ENCODE measurements around the gene ZNF337.
A peak's percentile ranks its signal among the peaks of the same experiment; 100 is the strongest.
"Not testable (repeated sequence)": the region's sequence is repeated elsewhere in the genome, so short reads cannot be mapped to it uniquely, and the experiment has no call there.

The ZNF337 gene

DNA sequence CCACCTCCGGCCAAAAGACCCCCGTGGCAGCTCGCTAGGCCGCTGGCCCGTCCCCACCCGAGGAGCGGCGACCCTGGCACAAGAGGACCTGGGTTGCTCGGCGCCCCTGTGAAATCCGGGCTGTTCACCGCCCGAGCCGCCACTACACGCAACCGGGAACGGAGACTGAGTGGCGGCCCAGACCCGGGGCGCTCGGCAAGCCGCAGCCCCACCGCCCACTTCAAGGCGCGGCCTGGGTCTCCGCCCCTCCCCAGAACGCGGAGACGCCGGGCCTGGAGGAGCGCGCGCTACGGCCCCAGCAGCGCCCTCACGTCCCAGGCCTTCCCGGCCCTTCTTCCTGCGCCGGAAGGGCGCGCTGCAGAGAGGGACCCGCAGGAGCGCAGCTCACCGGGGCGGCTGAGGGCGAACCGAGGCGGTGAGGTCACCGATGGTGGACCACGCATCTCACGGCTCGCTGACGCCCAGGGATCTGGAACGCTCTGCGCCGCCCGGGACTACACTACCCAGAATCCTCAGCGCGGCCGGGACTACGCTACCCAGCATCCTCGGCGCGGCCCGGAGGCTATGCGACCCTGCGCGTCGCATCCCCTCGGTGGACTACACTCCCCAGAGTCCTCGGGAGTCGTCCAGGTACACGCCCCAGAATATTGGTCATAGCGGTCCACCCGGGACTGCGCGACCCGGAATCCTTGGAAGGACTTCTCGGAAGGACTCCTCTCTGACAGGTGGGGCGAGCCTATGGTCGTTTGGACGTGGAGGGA lies at the start of gene ZNF337:
Gene ZNF337, minus strand, starts transcription at position 483 of the 761 bp plus-strand sequence. CDS start 10,436 bp downstream, outside the sequence.
- DNase-seq (ENCODE audit: low read depth in 1 of 2, low spot score in 1 of 2) = peak; percentile 91 to 92

DNA sequence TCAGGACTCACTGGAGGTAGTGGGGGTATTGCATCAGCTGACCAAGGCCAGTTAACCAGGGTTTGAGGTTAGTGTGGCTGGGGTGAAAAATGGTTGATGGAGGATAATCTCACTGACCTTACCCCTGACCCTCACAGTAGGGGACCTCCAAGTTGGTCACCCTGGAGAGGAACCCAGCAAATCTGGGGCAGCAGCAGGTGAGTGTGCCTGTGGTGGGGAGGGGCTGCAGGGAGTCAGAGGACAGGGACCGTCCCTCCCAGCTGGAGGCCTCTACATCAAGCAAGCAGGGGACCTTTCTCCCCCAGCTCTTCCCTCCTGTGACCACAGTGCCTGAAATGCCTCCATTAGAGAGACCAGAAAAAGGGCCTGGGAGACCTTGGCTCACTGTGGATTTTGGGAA lies 49.1 kb upstream of the ZNF337 start:
- no peak for DNase-seq (ENCODE audit: low read depth in 1 of 2, low spot score in 1 of 2)

DNA sequence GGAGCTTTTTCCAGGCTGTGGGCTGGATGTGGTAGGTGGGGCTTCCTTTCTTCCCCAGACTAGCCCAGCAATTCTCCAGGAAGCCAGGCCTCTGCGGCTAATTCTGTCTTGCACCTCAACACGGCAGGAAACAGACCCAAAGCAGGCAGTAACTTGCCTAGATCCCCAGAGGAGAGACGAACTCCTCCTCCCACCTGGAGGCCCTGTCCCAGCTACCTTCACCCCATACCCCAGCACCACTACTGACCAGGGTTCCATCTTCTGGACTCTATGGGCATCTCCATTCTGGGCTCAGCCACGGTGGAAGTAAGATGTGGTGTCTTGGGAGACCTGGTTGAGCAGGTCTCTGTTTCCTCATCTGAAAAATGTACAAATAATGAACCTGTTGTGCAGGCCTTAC lies 48.4 kb upstream of the ZNF337 start:
- no peak for DNase-seq (ENCODE audit: low read depth in 1 of 2, low spot score in 1 of 2)

DNA sequence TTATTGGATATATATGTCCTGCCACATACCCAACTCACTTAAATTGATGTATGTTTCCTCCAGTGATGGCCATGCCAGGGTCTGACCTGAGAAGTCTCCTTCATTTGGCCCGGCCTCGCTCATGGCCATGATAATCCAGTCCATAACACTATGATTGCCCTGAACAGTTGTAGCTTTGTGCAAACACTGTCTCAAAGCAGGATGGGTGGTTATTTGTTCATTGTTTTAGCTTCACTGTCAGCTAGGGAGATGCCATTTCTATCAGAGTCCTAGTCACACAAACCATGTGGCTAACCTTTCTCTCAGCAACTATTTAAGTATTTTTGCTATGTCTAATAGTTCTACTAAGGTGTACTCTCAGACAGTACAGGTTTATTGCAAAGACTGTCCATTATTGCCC lies 47.6 kb upstream of the ZNF337 start:
- DNase-seq (ENCODE audit: low read depth in 1 of 2, low spot score in 1 of 2) = no peak

DNA sequence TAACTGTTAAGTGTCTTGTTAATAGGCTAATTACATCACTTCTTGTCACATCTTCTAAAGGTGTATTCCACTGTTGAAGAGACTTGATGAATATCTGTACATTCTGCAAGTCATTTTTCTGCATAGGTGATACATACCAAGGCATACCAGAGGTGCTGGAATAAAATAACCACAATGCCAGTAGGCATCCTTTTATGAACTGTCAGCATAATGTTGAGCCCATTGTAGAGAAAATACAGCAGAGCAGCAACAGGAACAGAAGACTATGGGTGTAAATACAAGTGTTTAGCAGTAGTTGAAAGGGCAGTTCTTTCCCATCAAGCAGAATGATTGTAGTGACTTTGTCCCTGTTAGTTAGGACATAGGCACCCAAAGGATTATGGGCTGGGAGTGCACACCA lies 44.4 kb upstream of the ZNF337 start:
- no peak for DNase-seq (ENCODE audit: low read depth in 1 of 2, low spot score in 1 of 2)

DNA sequence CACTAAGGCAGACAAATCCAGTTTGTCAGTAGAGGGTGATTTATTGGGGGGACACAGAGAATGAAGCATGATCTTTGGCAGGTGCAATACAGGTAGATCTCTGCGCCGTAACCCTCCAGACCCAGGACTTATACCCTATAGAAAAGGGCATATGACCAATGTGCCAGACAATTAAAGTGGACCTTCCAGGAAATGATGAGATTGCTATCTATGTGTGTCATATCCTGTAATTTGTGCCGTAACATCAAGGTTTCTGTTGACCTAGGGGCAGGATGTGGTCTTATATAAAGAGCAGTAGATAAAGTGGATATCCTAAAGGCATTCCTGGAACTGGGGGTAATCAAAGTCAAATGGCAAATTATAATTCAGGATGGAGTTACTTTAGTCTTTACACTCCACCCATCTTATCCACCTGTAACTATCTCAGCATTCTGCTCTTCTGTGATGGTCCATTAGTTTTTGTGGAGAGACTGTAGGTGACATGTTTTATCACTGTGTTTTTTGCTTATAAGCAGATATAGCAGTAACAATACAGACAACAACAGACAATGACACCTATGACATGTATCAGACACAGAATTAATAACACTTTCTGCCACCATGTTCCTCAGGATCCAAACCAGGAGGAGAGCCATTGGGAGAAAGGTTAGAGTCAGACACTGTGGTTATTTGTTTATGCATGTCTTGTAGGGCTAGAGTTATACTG lies 43.1 kb upstream of the ZNF337 start:
- DNase-seq (ENCODE audit: low read depth in 1 of 2, low spot score in 1 of 2) = no peak

DNA sequence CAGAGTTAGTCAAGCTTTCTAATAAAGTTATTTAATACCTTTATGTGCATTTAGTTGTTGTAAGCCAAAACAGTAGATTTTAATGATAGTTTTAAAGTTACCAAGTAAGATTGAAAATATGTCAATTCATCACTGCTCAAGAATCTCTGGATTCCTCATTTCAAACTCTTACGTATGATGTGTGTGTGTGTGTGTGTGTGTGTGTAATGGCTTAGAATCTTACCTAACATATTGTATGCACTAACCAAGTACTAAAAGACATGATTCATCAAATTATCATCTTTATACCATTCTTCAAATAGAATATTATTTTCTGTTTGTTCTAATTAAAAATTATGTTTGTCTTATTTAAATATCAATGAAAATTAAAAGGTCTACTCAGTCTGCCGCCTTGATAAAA lies 41.5 kb upstream of the ZNF337 start:
- no peak for DNase-seq (ENCODE audit: low read depth in 1 of 2, low spot score in 1 of 2)

DNA sequence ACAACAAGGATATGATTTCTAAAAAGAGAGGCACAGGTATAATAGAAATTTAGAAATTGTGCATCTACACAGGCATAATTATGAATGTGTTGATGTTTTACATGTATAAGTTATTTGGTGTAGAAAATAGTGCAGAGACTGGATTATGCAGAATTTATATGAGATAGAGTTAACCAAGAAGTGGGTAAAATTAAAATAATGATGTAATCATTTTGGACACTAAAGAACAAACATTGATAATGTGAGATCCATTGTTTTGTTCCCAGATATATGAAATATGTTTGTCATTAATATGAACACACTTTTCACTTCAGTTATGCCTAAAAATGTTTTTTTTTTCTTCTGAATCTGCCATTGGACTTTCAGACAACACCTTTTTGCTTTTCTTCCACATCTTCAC lies 37.2 kb upstream of the ZNF337 start:
- no peak for DNase-seq (ENCODE audit: low read depth in 1 of 2, low spot score in 1 of 2)

DNA sequence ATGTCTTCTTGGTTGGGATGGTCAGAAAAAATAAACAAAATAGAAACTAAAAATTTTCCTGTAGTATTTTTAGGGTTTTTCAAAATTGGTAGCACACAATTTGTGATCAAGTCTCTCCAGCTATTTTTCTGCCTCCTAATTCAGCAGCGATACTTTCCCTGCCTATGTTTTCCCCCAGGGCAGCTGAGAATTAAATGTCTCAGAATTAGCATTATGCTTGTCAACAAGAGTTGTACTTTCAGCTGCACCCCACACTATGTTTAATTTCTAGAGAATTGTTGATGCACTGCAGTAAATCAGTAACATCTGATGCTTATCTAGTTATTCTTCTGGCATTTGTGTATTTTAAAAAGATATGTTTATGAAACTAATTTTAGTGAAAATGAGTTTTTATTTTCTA lies 34.2 kb upstream of the ZNF337 start:
- no peak for DNase-seq (ENCODE audit: low read depth in 1 of 2, low spot score in 1 of 2)

DNA sequence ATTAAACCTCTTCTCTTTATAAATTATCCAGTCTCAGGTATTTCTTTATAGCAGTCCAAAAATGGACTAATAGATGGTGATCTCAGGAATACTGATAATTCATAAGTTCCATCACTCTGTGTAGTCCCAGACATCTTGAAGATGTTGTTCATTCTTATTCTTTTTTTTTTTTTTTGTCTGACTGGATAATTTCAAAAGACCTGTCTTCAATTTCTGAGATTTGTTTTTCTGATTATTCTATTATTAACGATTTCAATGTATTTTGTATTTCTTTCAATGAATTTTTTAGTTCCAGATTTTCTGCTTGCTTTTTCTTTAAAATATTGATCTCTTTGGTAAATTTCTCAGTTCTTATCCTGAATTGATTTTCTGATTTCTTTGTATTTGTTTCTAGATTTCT lies 29.7 kb upstream of the ZNF337 start:
- DNase-seq (ENCODE audit: low read depth in 1 of 2, low spot score in 1 of 2) = no peak

DNA sequence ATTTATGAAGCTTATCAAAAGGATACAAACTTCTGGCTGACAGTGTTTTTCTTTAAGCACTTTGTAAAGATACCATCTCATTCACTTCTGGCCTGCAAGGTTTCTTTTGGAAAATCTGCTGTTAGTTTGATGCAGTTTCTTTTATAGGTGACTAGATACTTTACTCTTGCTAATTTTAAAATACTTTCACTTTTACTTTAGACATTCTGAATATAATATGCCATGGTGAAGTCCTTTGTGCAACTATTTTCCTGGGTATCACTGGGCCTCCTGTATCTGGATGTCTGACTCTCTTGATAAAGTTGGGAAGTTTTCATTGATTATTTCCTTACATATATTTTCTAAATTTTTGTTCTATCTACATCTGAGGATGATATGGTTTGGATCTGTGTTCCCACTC lies 29.0 kb upstream of the ZNF337 start:
- no peak for DNase-seq (ENCODE audit: low read depth in 1 of 2, low spot score in 1 of 2)

DNA sequence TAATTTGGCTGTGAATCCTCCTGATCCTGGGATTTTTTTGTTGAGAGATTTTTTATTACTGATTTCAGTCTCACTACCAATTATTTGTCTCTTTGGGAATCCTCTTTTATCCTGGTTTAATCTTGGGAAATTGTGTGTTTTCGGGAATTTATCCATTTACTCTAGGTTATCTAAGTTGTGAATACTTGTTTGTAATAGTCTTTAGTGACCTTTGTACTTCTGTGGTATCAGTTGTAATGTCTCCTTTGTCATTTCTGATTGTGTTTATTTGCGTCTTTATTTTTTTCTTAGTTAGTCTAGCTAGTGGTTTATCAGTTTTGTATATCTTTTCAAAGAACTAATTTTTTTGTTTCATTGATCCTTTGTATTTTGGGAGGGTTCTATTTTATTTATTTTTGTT lies 27.3 kb upstream of the ZNF337 start:
- no peak for DNase-seq (ENCODE audit: low read depth in 1 of 2, low spot score in 1 of 2)

DNA sequence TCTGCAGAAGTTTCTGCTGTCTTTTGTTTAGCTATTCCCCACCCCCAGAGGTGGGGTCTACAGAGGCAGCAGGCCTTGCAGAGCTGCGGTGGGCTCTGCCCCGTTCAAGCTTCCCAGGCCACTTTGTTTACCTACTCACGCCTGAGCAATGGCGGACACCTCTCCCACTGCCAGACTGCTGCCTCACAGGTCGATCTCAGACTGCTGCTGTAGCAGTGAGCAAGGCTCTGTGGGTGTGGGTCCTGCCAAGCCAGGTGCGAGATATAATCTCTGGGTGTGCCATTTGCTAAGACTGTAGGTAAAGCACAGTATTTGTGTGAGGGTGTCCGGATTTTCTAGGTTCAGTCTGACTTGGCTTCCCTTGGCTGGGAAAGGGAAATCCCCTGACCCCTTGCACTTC lies 23.6 kb upstream of the ZNF337 start:
- DNase-seq (ENCODE audit: low read depth in 1 of 2, low spot score in 1 of 2) = no peak

DNA sequence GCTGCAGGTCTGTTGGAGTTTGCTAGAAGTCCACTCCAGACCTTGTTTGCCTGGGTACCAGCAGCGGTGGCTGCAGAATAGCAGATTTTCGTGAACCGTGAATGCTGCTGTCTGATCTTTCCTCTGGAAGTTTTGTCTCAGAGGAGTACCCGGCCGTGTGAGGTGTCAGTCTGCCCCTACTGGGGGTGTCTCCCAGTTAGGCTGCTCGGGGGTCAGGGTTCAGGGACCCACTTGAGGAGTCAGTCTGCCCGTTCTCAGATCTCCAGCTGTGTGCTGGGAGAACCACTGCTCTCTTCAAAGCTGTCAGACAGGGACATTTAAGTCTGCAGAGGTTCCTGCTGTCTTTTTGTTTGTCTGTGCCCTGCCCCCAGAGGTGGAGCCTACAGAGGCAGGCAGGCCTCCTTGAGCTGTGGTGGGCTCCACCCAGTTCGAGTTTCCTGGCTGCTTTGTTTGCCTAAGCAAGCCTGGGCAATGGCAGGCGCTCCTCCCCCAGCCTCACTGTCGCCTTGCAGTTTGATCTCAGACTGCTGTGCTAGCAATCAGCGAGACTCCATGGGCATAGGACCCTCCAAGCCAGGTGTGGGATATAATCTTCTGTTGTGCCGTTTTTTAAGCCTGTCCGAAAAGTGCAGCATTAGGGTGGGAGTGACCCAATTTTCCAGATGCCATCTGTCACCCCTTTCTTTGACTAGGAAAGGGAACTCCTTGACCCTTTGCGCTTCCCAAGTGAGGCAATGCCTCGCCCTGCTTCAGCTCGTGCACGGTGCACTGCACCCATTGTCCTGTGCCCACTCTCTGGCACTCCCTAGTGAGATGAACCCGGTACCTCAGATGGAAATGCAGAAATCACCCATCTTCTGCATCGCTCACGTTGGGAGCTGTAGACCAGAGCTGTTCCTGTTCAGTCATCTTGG lies 22.5 kb upstream of the ZNF337 start:
- DNase-seq (ENCODE audit: low read depth in 1 of 2, low spot score in 1 of 2) = not testable (repeated sequence)

DNA sequence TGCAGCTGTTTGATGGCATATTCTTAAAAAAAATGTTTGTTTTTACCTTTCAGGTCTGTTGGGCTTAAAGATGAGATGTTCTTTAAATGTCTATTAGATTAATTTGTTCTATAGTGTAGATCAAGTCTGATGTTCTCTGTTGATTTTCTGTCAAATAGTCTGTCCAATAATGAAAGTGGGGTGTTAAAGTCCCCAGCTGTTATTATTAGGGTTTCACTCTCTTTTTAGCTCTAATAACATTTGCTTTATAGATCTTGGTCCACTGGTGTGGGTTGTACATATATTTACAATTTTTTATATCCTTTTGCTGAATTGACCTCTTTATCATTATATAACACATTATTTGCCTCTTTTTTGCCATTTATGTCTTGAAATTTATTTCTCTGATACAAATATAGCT lies 11.0 kb upstream of the ZNF337 start:
- DNase-seq (ENCODE audit: low read depth in 1 of 2, low spot score in 1 of 2) = no peak

DNA sequence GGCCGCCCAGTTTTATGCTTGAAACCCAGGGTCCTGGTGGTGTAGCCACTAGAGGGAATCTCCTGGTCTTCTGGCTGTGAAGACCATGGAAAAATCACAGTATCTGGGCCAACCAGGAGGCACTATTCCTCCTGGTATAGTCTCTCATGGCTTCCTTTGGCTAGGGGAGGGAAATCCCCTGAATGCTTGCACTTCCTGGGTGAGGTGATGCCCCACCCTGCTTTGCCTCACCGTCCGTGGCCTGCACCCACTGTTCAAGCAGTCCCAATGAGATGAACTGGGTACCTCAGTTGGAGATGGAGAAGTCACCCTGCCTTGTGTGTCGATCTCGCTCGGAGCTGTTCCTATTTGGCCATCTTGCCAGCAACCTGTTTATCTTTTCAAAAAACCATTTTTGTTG lies 10.1 kb upstream of the ZNF337 start:
- DNase-seq (ENCODE audit: low read depth in 1 of 2, low spot score in 1 of 2) = peak in 1 of 2 donors; percentile 17

DNA sequence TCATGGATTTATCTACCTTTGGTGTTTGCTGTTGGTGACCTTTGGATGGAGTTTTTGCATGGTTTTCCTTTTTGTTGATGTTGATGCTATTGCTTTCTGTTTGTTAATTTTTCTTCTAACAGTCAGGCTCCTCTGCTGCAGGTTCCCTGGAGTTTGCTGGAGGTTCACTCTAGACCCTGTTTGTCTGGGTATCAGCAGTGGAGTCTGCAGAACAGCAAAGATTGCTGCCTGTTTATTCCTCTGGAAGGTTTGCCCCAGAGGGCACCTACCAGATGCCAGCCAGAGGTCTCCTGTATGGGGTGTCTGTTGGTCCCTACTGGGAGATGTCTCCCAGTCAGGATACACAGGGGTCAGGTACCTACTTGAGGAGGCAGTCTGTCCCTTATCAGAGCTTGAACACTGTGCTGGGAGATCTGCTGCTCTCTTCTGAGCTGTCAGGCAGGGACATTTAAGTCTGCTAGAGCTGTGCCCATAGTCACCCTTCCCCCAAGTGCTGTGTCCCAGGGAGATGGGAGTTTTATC lies 9.2 kb upstream of the ZNF337 start:
- DNase-seq (ENCODE audit: low read depth in 1 of 2, low spot score in 1 of 2) = no peak

DNA sequence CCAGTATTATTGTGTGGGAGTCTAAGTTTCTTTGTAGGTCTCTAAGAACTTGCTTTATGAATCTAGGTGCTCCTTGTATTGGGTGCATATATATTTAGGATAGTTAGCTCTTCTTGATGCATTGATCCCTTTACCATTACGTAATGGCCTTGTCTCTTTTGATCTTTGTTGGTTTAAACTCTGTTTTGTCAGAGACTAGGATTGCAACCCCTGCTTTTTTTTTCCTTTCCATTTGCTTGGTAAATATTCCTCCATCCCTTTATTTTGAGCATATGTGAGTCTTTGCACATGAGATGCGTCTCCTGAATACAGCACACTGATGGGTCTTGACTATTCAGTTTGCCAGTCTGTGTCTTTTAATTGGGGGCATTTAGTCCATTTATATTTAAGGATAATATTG lies 7.7 kb upstream of the ZNF337 start:
- DNase-seq (ENCODE audit: low read depth in 1 of 2, low spot score in 1 of 2) = not testable (repeated sequence)

DNA sequence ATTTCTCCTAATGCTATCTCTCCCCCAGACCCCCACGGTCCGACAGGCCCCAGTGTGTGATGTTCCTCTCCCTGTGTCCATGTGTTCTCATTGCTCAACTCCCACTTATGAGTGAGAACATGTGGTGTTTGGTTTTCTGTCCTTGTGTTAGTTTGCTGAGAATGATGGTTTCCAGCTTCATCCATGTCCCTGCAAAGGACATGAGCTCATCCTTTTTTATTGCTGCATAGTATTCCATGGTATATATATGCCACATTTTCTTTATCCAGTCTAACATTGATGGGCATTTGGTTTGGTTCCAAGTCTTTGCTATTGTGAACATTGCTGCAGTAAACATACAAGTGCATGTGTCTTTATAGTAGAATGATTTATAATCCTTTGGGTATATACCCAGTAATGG lies 4.2 kb upstream of the ZNF337 start:
- DNase-seq (ENCODE audit: low read depth in 1 of 2, low spot score in 1 of 2) = not testable (repeated sequence)

DNA sequence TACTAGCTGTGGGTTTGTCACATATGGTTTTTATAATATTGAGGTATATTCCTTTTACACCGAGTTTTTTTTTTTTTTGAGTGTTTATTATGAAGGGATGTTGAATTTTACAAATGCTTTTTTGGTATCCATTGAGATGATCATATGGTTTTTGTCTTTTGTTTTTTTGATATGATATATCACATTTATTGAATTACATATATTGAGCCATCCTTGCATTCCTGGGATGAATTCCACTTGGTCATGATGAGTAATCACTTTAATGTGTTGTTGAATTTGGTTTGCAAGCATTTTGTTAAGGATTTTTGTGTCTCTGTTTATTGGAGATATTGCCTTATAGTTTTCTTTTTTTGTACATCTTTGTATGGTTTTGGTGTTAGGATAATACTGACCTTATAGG lies 3.3 kb upstream of the ZNF337 start:
- no peak for DNase-seq (ENCODE audit: low read depth in 1 of 2, low spot score in 1 of 2)

DNA sequence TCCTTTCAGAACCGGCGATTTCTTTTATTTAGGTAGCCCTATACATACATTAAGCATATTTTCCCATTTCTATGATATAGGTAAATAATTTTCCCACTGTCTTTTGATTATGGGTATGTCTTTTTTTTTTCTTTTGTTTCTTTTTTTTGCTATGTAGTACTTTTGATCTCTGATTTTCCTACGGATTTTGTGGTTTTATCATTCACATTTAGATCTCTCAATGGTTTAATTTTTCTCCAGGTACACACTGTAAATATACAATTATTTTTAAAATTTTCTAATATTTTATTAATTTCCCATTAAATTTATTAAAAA lies 436 bp upstream of the ZNF337 start:
- DNase-seq (ENCODE audit: low read depth in 1 of 2, low spot score in 1 of 2) = no peak
